Measurements from ENCODE around the gene HS2ST1. TPM values are rescaled to one million over a fixed set of nuclear protein-coding genes. Genes with fewer than 3 reads are reported as not detected.

HS2ST1 gene
- total RNA-seq, 1 experiment from 2014 or later = 30.1 TPM

DNA sequence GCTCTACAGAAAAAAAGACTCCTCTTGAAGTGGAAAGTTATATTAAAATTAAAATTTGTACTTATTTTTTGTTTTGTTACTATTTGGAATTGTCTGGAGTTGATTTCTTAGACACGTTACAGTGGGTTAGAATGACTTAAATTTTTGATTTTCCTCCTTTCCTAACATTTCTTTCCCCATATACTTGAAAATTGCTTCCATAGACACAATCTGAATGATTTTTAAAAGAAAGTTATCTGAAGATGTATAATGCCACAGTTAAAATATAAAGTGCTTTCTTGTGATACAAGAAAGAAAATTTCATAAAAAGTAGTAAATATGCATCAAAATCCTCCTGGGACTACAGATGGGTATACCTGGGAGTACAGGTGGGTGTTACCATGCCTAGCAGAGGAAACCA lies 2.3 kb downstream of the HS2ST1 start (continued):
- TF ChIP-seq ELF1 (IDR thresholded peaks at IDR 0.05; ENCODE audit: borderline replicate concordance, low read depth) = no peak
- no peak for TF ChIP-seq SP1 (IDR thresholded peaks at IDR 0.05; ENCODE audit: low read depth)
- TF ChIP-seq EGR1 (IDR thresholded peaks at IDR 0.05; ENCODE audit: low read depth) = no peak
- TF ChIP-seq TCF7L2 (IDR thresholded peaks at IDR 0.05; ENCODE audit: borderline replicate concordance, extremely low read depth, insufficient read depth, insufficient read length) = no peak
- no peak for TF ChIP-seq EZH2phosphoT487 (IDR thresholded peaks at IDR 0.05; ENCODE audit: borderline replicate concordance)
- TF ChIP-seq MAX (IDR thresholded peaks at IDR 0.05) = no peak

DNA sequence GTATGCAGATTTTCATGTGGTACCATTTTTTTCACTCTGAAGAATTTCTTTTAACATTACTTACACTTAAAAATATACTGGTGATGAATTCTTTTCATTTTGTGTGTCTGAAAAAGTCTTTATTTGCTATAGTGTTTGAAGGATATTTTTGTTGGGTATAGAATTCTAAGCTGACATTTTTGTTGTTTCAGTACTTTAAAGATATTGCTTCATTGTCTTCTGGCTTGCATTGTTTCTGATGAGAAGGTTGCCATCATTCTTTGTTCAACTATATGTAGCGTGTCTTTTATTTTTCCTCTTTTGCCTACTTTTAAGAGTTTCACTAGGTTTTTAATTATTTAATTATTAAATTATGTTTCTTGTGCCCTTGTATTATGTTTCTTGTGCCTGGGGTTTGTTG lies 8.0 kb downstream of the HS2ST1 start:
- intact Hi-C loops (cut with micrococcal nuclease) = no loop called here
- POLR2A ChIA-PET = no interaction called here
- no peak overlapping the region for H3K27ac ChIP-seq (ENCODE audit: low read depth, low read length)
- no peak overlapping the region for H3K4me3 ChIP-seq (replicated peaks in 1 of 2; ENCODE audit: low read depth in 1 of 2, low read length in 2 of 2)
- no TSS peak for BruUV-seq (replicated peaks)
- no peak for DNase-seq (ENCODE audit: low read depth, low spot score)
- peaks cover 0 to 4% of the 10 kb centered on the region in 2 experiments; a peak in 1 of 4 replicates for H3K36me3 ChIP-seq (ENCODE audit: control insufficient read depth in 1 of 2, insufficient read depth in 2 of 2, low read length in 2 of 2)
- H3K9me2 ChIP-seq (ENCODE audit: insufficient read depth) = no peaks in the 10 kb centered on the region
- no peaks in the 10 kb centered on the region for H3K27me3 ChIP-seq (ENCODE audit: insufficient read depth, low read length)
- H3K4me2 ChIP-seq (ENCODE audit: low read length) = no peak overlapping the region
- ATAC-seq = no peak
- CTCF ChIA-PET = no interaction called here
- H3K9ac ChIP-seq (ENCODE audit: low read length) = no peak overlapping the region
- no peak overlapping the region for H2AFZ ChIP-seq (ENCODE audit: low read depth, low read length, poor library complexity, severe bottlenecking)
- RAD21 ChIA-PET (ENCODE audit: low non-redundant PET in 1 of 2, low total read pairs in 2 of 2, uncharacterized antibody in 2 of 2, unreplicated experiment in 2 of 2) = no interaction called here
- peaks cover 72% of the 10 kb centered on the region for H3K79me2 ChIP-seq (ENCODE audit: insufficient read depth, low read length)
- no peaks in the 10 kb centered on the region for H4K20me1 ChIP-seq (ENCODE audit: insufficient read depth)
- peaks cover 0 to 5% of the 10 kb centered on the region in 2 experiments; a peak in 1 of 4 replicates for H3K9me3 ChIP-seq (ENCODE audit: control insufficient read depth in 1 of 2, insufficient read depth in 1 of 2, low read depth in 1 of 2, low read length in 2 of 2)
- H3K4me1 ChIP-seq (ENCODE audit: control insufficient read depth in 1 of 2, insufficient read depth in 2 of 2, low read length in 2 of 2) = no peaks in the 10 kb centered on the region
- no peak for TF ChIP-seq RAD21 (IDR thresholded peaks at IDR 0.05; ENCODE audit: low read depth)
- no peak for TF ChIP-seq YY1 (IDR thresholded peaks at IDR 0.05; ENCODE audit: extremely low read depth, insufficient replicate concordance, low read depth, low read length)
- TF ChIP-seq ZFX (IDR thresholded peaks at IDR 0.05) = no peak
- TF ChIP-seq CBX3 (IDR thresholded peaks at IDR 0.05; ENCODE audit: low read depth) = no peak
- TF ChIP-seq SRF (IDR thresholded peaks at IDR 0.05; ENCODE audit: low read depth) = no peak
- TF ChIP-seq CEBPB (IDR thresholded peaks at IDR 0.05; ENCODE audit: low read depth) = no peak
- no peak for TF ChIP-seq EZH2 (IDR thresholded peaks at IDR 0.05)
- TF ChIP-seq POLR2A (IDR thresholded peaks at IDR 0.05; ENCODE audit: borderline replicate concordance, extremely low read depth, insufficient read depth, insufficient read length) = no peak
- TF ChIP-seq SP1 (IDR thresholded peaks at IDR 0.05; ENCODE audit: low read depth) = no peak
- no peak for TF ChIP-seq POLR2AphosphoS5 (IDR thresholded peaks at IDR 0.05; ENCODE audit: low read depth, low read length)
- no peak for TF ChIP-seq MAX (IDR thresholded peaks at IDR 0.05)
- no peak for TF ChIP-seq CTCF (IDR thresholded peaks at IDR 0.05 in 2 of 3, conservative IDR thresholded peaks at IDR 0.05 in 1 of 3; ENCODE audit: borderline replicate concordance in 1 of 3, insufficient read depth in 1 of 3, low read depth in 2 of 3, low read length in 2 of 3)
- no peak for TF ChIP-seq TCF7L2 (IDR thresholded peaks at IDR 0.05; ENCODE audit: borderline replicate concordance, extremely low read depth, insufficient read depth, insufficient read length)
- no peak for TF ChIP-seq ATF3 (IDR thresholded peaks at IDR 0.05)
- TF ChIP-seq REST (IDR thresholded peaks at IDR 0.05; ENCODE audit: low read depth) = no peak

All from HCT116 (cell line).